ENCODE results near the gene INSR. TPM values are rescaled to one million over a fixed set of nuclear protein-coding genes. Genes with fewer than 3 reads are reported as not detected.

The INSR gene
- total and polyA plus RNA-seq, 10 of the 15 experiments (the other 5 are each of a cell fraction or from before 2014, with no cell fraction given): 4.2 to 34.9 (median 13.6) TPM

GRCh38 chr19:7153022-7153421 is 141.2 kb downstream of the INSR start:
- TF ChIP-seq ATF3 (IDR thresholded peaks at IDR 0.05; ENCODE audit: borderline replicate concordance, extremely low read depth, low read depth, low read length): no peak
- no peak for TF ChIP-seq LARP7 (IDR thresholded peaks at IDR 0.05)
- no peak for TF ChIP-seq HDGF (IDR thresholded peaks at IDR 0.05)
- TF ChIP-seq, protein P1, sequence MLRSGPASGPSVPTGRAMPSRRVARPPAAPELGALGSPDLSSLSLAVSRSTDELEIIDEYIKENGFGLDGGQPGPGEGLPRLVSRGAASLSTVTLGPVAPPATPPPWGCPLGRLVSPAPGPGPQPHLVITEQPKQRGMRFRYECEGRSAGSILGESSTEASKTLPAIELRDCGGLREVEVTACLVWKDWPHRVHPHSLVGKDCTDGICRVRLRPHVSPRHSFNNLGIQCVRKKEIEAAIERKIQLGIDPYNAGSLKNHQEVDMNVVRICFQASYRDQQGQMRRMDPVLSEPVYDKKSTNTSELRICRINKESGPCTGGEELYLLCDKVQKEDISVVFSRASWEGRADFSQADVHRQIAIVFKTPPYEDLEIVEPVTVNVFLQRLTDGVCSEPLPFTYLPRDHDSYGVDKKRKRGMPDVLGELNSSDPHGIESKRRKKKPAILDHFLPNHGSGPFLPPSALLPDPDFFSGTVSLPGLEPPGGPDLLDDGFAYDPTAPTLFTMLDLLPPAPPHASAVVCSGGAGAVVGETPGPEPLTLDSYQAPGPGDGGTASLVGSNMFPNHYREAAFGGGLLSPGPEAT (IDR thresholded peaks at IDR 0.05; ENCODE audit: low read depth): no peak
- peak; percentile 67; the same call in 1 of the 2 replicates for TF ChIP-seq POLR2AphosphoS5 (IDR thresholded peaks at IDR 0.05; ENCODE audit: low read length)
- peak; percentile 46; the same call in 1 of the 2 replicates for TF ChIP-seq POLR2A (IDR thresholded peaks at IDR 0.05; ENCODE audit: low read depth, low read length)
- in situ Hi-C loops (cut with MboI) (no loop called here), intact Hi-C loops (cut with micrococcal nuclease; ENCODE audit: unreplicated experiment) (no loop called here)
- H3K4me3 ChIP-seq: no peak overlapping the region
- H3K9me3 ChIP-seq (replicated peaks; ENCODE audit: control insufficient read depth, insufficient read depth, low read length): no peaks in the 10 kb centered on the region
- DNase-seq (ENCODE audit: low read depth, low spot score): no peak
- H2AFZ ChIP-seq (ENCODE audit: control insufficient read depth, low read depth, low read length): no peak overlapping the region
- H3K79me2 ChIP-seq (ENCODE audit: control insufficient read depth, insufficient read depth, low read length): no peaks in the 10 kb centered on the region
- ChIA-PET SMC1A (ENCODE audit: uncharacterized antibody, unreplicated experiment) (interaction anchor here (1.0 kb wide), 1 partner anchor 13 kb away, joined by 3 read pairs; no protein-coding TSS in a partner anchor), POLR2A (no interaction called here), RAD21 (ENCODE audit: unreplicated experiment) (no interaction called here), CTCF (interaction anchor here (1.1 kb wide), 1 partner anchor 173 kb away, joined by 5 read pairs; no protein-coding TSS in a partner anchor)
- 65% methylated on average over 5 of the region's 5 CpGs for WGBS (ENCODE audit: insufficient coverage, insufficient replicate concordance, low lambda C conversion rate, missing lambda C conversion rate)
- no TSS peak for BruUV-seq (replicated peaks)
- H3K9ac ChIP-seq (ENCODE audit: control insufficient read depth, insufficient read depth, low read length): no peak overlapping the region
- no peaks in the 10 kb centered on the region for H3K4me1 ChIP-seq (ENCODE audit: control insufficient read depth, insufficient read depth, low read length)
- H3K4me2 ChIP-seq (ENCODE audit: control insufficient read depth, insufficient read depth): no peak overlapping the region
- H4K20me1 ChIP-seq (ENCODE audit: control insufficient read depth, insufficient read depth): no peaks in the 10 kb centered on the region
- FAIRE-seq: peak; percentile 97
- H3K27ac ChIP-seq (ENCODE audit: control insufficient read depth, insufficient read depth): no peak overlapping the region
- no peaks in the 10 kb centered on the region for H3K27me3 ChIP-seq (replicated peaks in 1 of 2; ENCODE audit: control insufficient read depth in 2 of 2, insufficient read depth in 2 of 2, low read length in 1 of 2)
- no peak for ATAC-seq
- peaks cover 0 to 6% of the 10 kb centered on the region in 2 experiments; a peak in 3 of 4 replicates for H3K36me3 ChIP-seq (ENCODE audit: control insufficient read depth in 2 of 2, insufficient read depth in 2 of 2, low read length in 1 of 2)

Data from GM12878 (cell line).